ENCODE results near the gene TAF1C. TPM values are rescaled to one million over a fixed set of nuclear protein-coding genes. Genes with fewer than 3 reads are reported as not detected.

The TAF1C gene
- total and polyA plus RNA-seq, 2 donors (not counting 3 experiments of a cell fraction or from before 2014, with no cell fraction given), result 57.2 to 77.6 TPM

DNA sequence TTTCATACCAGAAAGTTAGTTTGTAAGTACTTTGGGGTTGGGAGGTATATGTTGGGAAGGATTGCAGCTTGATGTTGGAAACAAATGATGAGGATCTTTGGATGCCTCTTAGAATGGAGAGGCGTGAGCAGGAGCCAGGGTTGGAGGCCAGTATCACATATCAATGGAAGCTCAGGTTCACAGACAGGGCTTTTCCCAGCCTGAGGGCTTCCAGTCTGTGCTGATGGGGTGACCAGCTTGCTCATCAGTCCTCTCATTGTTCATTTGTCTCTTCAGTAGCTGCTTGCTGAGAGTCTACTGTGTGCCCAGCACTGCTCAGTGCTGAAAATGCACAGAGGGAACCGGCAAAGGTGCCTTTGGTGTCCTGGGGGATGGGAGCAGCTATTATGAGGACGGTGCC lies 35.9 kb downstream of the TAF1C start:
- no peaks in the 10 kb centered on the region for H3K36me3 ChIP-seq (ENCODE audit: control insufficient read depth in 2 of 2, extremely low read depth in 1 of 2, insufficient read depth in 2 of 2, low read length in 2 of 2)
- dilution Hi-C loops (cut with MboI; ENCODE audit: extremely low pct_ligation_motif_present, low sequenced_read_pairs) (no loop called here), intact Hi-C loops (cut with micrococcal nuclease) (no loop called here)
- no peak overlapping the region for H3K4me2 ChIP-seq (ENCODE audit: insufficient read depth, low read length)
- peaks cover 4 to 8% of the 10 kb centered on the region in 2 experiments for H3K27me3 ChIP-seq (ENCODE audit: control insufficient read depth in 2 of 2, insufficient read depth in 2 of 2, low read length in 2 of 2)
- H2AFZ ChIP-seq (ENCODE audit: low read depth, low read length), result no peak overlapping the region
- no peak overlapping the region for H3K9ac ChIP-seq (replicated peaks; ENCODE audit: extremely low read depth, insufficient read depth, low read length)
- no peak for FAIRE-seq
- ChIA-PET CTCF (interaction anchor here (2.2 kb wide), 1 partner anchor 36 kb away, joined by 12 read pairs; the partner anchor contains the start of gene TAF1C), POLR2A (no interaction called here)
- no peaks in the 10 kb centered on the region for H3K9me1 ChIP-seq (replicated peaks; ENCODE audit: control insufficient read depth, extremely low read depth, insufficient read depth, low read length)
- H3K4me3 ChIP-seq (replicated peaks in 1 of 3; ENCODE audit: insufficient read depth in 1 of 3, low read depth in 1 of 3, low read length in 3 of 3), result no peak overlapping the region
- H3K9me3 ChIP-seq (replicated peaks; ENCODE audit: control insufficient read depth, insufficient read depth, low read length), result no peaks in the 10 kb centered on the region
- no peaks in the 10 kb centered on the region for H4K20me1 ChIP-seq (replicated peaks; ENCODE audit: control insufficient read depth, extremely low read depth, insufficient read depth, low read length)
- H3K79me2 ChIP-seq (ENCODE audit: control insufficient read depth, insufficient read depth, low read length), result no peaks in the 10 kb centered on the region
- no TSS peak for BruUV-seq (replicated peaks)
- no peak overlapping the region for H3K27ac ChIP-seq (ENCODE audit: insufficient read depth, low read depth, low read length)
- no peaks in the 10 kb centered on the region for H3K4me1 ChIP-seq (ENCODE audit: control insufficient read depth, extremely low read depth, insufficient read depth, low read length)
- DNase-seq (ENCODE audit: low read depth, low spot score), result no peak
- TF ChIP-seq MYC (IDR thresholded peaks at IDR 0.05; ENCODE audit: low read depth, low read length) (no peak), EZH2 (IDR thresholded peaks at IDR 0.05; ENCODE audit: borderline replicate concordance, low read depth, low read length, severe bottlenecking) (no peak), POLR2A (IDR thresholded peaks at IDR 0.05; ENCODE audit: low read depth, low read length) (no peak), FOS (IDR thresholded peaks at IDR 0.05; ENCODE audit: borderline replicate concordance, insufficient read depth, low read length) (no peak), GATA2 (IDR thresholded peaks at IDR 0.05; ENCODE audit: insufficient read depth, insufficient read length, low read depth, low read length) (no peak), JUN (IDR thresholded peaks at IDR 0.05; ENCODE audit: borderline replicate concordance, insufficient read depth, insufficient read length, low read depth) (no peak), POLR2AphosphoS5 (IDR thresholded peaks at IDR 0.05; ENCODE audit: insufficient read depth, low read depth, low read length) (no peak)
- TF ChIP-seq, protein P1, sequence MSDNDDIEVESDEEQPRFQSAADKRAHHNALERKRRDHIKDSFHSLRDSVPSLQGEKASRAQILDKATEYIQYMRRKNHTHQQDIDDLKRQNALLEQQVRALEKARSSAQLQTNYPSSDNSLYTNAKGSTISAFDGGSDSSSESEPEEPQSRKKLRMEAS (IDR thresholded peaks at IDR 0.05; ENCODE audit: insufficient read depth, insufficient read length), result no peak
- TF ChIP-seq, protein P2, sequence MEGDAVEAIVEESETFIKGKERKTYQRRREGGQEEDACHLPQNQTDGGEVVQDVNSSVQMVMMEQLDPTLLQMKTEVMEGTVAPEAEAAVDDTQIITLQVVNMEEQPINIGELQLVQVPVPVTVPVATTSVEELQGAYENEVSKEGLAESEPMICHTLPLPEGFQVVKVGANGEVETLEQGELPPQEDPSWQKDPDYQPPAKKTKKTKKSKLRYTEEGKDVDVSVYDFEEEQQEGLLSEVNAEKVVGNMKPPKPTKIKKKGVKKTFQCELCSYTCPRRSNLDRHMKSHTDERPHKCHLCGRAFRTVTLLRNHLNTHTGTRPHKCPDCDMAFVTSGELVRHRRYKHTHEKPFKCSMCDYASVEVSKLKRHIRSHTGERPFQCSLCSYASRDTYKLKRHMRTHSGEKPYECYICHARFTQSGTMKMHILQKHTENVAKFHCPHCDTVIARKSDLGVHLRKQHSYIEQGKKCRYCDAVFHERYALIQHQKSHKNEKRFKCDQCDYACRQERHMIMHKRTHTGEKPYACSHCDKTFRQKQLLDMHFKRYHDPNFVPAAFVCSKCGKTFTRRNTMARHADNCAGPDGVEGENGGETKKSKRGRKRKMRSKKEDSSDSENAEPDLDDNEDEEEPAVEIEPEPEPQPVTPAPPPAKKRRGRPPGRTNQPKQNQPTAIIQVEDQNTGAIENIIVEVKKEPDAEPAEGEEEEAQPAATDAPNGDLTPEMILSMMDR (IDR thresholded peaks at IDR 0.05; ENCODE audit: extremely low read depth in 1 of 2, insufficient read depth in 1 of 2, low read depth in 1 of 2, low read length in 2 of 2), result no peak

Measured in endothelial cell of umbilical vein (primary cell).